G401.6 (cell line): ENCODE results near the gene SSNA1.

Experiments used
- FAIRE-seq: peaks from 2 replicates; lab custom pipeline; 2012; peaks lifted over from hg19 to GRCh38; lab: Jason Lieb, UNC

Gene SSNA1

DNA sequence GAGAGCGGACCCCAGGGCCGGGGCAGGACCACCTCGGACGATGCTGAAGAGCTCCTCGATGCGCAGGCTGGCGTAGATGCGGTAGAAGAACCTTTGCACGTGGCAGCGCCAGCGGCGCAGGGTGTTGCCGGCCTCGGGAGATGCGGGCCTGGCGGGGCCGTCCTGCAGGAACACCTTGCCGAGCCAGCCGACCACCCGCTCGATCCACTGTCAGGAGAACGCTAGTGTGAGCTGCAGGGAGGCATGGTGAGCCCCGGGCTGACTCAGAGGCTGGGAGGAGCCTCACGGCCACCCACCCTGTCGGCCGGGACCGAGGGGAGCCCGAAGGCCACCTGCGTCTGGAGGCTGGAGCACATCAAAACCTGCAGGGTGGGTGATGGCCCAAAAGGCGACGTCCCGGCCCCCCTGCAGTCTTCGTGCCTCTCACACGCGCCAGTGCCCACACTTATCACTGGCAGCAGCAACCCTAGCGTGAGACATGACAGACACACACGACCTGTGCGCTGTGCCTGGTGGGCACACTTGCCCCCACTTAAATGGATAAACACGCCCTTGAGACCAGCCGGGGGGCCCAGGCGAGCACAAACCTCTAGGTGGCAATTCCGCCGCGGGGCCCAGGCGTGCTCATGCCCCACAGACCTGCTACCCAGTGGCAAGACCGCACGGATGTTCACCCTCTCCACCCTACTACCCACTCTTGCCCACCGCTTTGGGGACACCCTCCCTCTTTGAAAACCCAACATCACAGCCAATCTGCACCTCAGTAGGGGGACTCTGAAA, 3.4 kb upstream of the SSNA1 start:
- no peak for FAIRE-seq

DNA sequence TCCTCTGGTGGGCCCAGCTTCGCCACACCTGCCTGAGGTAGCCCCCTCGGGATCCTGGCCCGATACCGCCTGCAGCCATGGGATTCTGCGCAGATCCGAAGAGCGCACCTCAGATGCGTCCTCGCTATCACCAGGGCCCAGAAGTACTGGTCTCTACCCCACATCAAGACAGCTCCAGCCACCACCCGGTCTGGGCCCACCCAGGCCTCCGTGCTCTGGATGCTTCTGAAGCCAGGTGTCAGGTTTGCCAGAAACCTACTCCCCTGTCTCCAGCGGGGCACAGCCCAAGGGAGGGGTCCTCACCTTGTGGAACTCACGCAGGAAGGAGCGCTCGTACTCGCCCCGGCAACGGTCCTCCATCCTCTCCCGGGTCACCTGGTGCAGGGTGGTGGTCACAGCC, 2.6 kb upstream of the SSNA1 start:
- FAIRE-seq = no peak

DNA sequence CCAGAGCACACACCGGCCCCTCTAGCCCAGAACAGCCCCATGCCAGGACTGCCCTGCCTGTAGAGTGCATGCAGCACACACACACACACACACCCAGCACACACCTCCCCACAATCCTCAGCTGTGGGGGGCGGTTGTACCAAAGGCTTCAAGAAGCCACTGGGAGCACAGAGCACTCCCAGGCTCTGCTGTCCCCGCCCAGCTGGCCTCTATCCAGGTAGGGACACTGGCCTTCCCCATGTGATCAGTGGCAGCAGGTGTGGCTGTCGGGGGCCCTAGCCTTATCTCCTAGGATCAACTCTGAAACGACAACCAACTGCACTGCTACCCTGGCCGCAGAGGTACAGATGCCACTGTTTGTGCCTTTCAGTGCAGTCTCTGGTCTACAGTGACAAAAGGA, 2.1 kb upstream of the SSNA1 start:
- no peak for FAIRE-seq

DNA sequence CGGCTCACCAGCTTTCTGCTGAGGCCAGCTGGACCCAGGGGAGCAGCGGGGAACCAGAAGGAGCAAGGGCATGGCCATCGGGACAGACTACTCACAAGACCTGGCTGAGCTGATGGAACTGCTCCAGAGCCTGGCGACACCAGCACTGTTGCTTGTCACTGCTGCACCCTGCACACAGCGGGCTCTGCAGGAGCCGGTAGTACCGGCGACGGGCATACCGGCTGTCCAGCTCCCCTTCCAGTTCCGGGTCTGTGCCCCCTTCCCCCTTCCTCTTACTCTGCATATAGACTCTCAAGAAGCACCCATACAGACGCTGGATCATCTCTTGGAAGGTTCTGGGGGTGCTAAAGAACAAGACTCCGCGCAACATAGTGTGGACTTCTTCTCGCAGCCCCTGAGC, 1.1 kb upstream of the SSNA1 start:
- no peak for FAIRE-seq

GRCh38 chr9:137188086-137188489, 388 bp upstream of the SSNA1 start:
- no peak for FAIRE-seq

DNA sequence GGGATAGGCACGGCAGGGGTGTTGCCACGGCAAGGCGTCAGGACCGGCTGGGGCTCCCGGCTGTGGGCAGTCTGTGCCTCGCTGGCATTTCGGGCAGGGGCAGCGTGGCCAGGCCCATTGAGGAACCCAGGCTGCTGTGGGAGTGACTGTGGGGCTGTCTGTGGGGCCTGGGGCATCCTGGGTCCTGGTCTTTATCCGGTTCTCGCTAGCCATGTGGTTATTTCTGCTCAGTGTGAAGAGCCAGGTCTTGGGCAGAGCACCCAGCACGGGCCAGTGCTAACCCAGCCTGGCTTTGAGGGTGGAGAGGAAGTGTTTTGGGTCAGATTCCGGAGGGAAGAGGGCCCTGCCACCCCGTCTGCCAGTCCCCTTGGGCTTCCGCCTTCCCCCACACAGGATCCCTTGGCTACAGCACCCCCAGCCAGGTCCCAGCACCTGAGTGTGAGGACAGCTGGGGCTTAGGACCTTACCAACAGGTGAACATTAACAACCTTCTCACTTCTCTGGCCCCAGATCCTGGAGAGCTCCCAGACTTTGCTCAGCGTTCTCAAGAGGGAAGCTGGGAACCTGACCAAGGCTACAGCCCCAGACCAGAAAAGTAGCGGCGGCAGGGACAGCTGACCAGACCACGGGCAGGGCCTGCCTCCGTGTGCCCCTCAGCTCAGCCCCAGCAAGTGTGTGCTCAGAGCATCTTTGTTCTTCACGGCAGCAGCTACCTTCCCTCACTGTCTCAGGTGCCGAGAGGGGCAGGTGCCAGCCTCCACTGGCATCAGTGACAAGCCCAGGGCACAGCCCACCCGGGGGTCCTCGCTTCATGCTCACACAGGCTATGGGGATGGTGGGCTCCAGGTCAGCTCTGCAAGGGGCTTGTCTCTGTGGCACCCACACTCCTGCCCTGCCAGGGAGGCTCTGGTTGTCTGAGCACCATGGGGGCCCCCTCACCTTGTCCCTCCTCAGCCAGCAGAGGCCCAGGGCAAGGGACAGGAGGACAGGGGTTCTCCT, 1.1 kb downstream of the SSNA1 start:
- no peak for FAIRE-seq

DNA sequence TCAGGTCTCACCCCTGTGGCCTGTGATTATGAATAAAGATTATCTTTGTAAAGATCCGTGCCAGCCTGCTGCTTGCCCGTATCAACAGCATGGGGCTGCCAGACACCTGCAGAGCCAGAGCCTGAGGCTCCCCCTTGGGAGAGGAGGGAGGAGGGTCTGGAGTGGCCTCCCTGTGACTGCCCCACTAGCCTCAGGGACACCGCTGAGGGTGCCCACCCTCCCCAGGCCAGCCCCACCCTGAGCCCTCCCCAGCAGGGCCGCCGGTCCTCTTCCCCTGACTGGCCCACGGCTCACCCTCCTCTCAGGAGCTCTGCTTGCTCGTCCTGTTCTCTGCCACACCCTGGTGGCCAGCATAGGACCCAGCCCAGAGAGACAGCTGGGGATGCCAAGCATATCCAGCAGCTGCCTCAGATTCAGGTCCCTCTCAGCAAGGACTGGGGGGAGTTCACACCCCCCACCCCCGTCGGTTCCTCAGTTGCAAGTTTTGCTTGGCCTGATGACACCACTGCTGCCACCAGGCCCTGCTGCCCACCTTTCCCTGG, 1.9 kb downstream of the SSNA1 start:
- FAIRE-seq = no peak

- FAIRE-seq = no peak
These were observed 2.8 kb downstream of the SSNA1 start for GRCh38 chr9:137191245-137191644.

GRCh38 chr9:137191691-137192447, 3.4 kb downstream of the SSNA1 start:
- no peak for FAIRE-seq

DNA sequence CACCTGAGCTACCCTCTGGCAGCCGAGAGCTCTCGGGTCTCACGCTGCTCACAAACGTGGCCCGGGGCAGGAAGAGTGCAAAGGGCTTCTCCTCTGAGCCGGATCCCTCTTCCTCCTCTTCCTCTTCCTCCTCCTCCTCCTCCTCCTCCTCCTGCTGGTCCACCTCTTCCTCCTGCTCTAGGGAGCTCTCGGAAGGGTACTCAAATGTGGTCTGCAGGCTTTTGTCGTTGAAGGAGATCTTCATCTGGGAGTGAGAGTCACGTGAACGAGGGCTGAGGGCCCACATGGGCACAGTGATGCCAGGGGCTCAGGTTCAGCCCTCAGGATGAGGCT, 3.9 kb downstream of the SSNA1 start:
- no peak for FAIRE-seq

- no peak for FAIRE-seq
These were observed 4.4 kb downstream of the SSNA1 start for GRCh38 chr9:137192859-137193258.

DNA sequence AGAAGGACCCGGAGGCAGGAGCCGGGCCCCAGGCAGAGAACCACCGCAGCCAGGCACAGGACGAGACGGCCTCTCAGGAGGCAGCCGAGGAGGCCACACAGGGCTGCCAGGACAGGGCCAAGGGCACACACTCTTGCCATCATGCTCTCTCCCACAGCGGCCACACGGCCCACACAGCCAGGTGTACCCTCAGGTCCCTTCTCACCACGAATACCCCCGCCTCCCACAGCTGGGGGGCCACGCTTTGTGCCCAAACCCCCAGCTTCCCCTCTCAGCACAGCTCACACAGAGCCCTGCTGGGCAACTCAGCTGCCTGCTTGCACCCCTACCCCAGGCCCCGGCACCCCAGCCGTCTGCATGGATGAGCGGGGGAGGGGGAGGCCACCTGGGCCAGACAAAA, 5.3 kb downstream of the SSNA1 start:
- FAIRE-seq = no peak

GRCh38 chr9:137194388-137194787, 5.9 kb downstream of the SSNA1 start:
- FAIRE-seq = no peak

DNA sequence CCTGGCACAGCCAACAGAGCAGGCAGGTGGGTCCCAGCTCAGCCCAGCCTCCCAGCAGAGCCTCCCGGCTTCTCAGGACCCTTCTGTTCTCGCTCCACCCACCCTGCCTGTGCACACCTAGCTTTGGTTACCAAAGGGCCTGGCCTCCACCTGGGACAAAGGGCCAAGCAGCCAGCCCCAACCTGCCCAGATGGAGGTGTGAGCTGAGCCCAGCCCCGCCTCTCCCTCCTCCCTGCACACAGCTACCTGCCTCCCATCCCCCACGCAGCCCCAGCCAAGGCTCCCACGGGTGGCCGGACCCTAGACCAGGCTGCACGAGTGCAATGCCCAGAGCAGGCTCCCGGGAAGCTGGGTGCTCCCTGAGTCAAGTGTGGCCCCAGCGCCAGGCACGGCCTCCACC, 6.4 kb downstream of the SSNA1 start:
- FAIRE-seq = no peak

DNA sequence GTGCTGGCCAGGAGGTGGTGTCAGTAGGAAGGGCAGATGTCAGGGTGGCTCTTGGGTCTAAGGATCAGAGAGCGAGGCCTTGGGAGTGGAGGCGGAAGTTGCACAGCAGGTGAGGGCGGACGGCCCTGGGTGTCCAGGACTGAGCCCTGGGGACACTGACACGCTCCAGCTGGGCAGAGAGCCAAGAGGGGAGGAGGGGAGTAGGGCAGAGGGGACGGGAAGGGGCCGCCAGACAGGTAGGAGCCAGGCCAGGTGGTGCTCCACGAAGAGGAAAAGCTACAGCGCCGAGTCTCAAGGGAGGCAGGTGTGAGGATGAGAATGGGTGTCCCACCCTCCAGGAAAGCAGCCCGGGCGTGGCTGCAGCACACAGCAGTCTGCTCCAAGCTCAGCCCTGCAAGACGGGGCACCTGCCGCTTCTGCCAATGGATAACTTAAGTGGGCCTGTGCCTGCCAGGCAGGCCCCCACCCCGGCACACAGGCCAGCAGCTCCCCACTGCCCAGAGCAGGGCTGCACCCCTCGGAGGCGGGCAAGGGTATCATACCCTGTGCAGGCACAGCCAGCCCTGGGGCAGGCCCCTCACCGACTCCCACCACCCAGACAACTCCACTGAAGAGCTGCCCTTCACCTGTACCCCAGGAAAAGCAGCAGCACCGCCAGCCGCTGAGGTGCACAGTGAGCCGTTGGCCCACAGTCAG, 7.2 kb downstream of the SSNA1 start:
- no peak for FAIRE-seq

DNA sequence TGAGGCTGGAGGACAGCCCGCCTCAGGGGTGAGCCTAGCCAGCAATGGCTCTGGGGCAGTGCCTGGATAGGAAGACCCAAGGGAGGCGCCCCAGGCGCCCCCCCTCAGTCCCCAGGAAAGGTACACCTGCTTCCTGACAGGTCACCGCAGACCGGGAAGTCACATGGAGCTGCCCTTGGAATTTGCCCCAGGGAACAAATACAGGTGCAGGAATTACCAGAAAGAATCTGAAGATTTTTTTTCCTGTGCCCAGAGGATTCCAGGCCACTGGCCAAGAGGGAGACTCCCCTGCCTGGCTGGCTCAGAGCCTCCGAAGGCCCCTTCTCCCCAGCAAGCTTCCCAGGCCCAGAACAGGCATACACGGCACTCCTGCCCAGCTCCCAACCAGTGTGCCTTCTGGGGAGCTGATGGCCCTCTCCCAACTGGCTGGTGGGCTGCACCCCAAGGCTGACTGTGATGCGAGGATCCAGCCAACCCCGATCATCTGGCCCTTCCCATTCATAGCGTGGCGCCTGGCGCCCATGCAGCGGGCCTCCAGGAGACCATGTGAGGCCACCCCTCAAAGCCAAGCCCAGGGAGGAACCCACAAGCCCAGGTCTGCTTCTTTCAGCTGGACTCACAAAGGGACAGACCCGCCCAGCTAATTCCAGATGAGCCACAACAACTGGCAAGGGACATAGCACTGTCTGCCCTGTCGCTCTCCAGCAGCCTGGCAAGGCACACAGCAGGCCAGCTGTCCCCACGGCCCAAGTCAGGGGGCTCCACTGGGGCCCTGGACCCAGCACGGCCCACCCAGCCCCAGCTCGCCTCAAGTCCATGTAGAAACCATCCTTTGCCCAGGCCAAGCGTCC, 9.8 kb downstream of the SSNA1 start:
- FAIRE-seq = no peak

DNA sequence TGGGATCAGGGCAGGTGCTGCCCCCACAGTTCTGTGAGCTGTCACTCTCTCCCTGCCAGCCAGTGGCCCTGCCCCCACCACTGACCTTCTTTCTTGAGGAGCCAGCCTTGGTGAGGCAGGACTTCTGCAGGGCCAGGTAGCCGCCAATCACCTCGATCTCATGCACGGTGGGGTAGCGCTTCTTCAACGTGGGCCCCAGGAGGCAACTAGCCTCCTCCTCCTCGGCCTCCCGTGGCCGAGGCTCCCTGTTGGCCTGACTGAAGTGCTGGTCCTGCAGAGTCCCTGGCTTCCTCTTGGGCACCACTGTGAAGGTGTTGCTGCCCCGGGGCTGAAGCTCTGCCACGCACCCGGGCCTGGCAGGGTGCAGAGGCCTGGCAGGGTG, 10.4 kb downstream of the SSNA1 start:
- no peak for FAIRE-seq

- FAIRE-seq = no peak
These were observed 11.1 kb downstream of the SSNA1 start for GRCh38 chr9:137199411-137200121.

GRCh38 chr9:137200311-137201204, 12.1 kb downstream of the SSNA1 start, which contains the start of gene TPRN:
TPRN (minus strand) TSS chr9:137200741; CDS start chr9:137200711, 30 bp downstream.
- peak; percentile 95 for FAIRE-seq
